HUES48 (cell line): ENCODE data around the gene OTUD6A.

Experiments
- H3K27ac ChIP-seq: one replicate; pipeline ENCODE4 v1.7.0; 2013; ENCODE audit warnings: low read depth, low read length, inconsistent platforms
- H3K27me3 ChIP-seq: 2 replicates; pipeline ENCODE4 v1.6.1; 2013; ENCODE audit warnings: mild to moderate bottlenecking, low read length; ENCODE audit not compliant: control insufficient read depth, insufficient read depth
- H3K36me3 ChIP-seq: 2 replicates; pipeline ENCODE4 v1.6.1; 2013; ENCODE audit warnings: low read length; ENCODE audit not compliant: control insufficient read depth, insufficient read depth
- H3K4me1 ChIP-seq: 2 replicates; pipeline ENCODE4 v1.6.1; 2013; ENCODE audit warnings: mild to moderate bottlenecking, low read length; ENCODE audit not compliant: control insufficient read depth, insufficient read depth
- H3K4me3 ChIP-seq: 2 replicates; pipeline ENCODE4 v1.5.1; 2013; ENCODE audit warnings: mild to moderate bottlenecking, low read depth, low read length
- H3K9ac ChIP-seq: 2 replicates; pipeline ENCODE4 v1.6.1; 2013; ENCODE audit warnings: mild to moderate bottlenecking, low read depth, low read length, moderate library complexity
- H3K9me3 ChIP-seq: 2 replicates; pipeline ENCODE4 v1.6.1; 2013; ENCODE audit warnings: low read length; ENCODE audit not compliant: control insufficient read depth, insufficient read depth

Gene OTUD6A

GRCh38 chrX:70062076-70062475 is at the start of gene OTUD6A:
Gene OTUD6A (plus strand): TSS chrX:70062457. CDS start chrX:70062525, 68 bp downstream.
- Histone ChIP-seq H3K9ac (no peak within 1 kb of the TSS), H3K4me3 (no peak within 1 kb of the TSS), H3K4me1 (no peaks in the 10 kb centered on the region), H3K27me3 (no peaks in the 10 kb centered on the region), H3K27ac (no peak within 1 kb of the TSS), H3K36me3 (no peaks in the 10 kb centered on the region), H3K9me3 (peaks cover 31% of the 10 kb centered on the region)

GRCh38 chrX:70012756-70013155 is 49.5 kb upstream of the OTUD6A start:
- H3K36me3 ChIP-seq = no peaks in the 10 kb centered on the region
- H3K27ac ChIP-seq = no peak overlapping the region
- H3K9me3 ChIP-seq = peaks cover 46% of the 10 kb centered on the region
- H3K4me1 ChIP-seq = no peaks in the 10 kb centered on the region
- no peak overlapping the region for H3K4me3 ChIP-seq
- H3K9ac ChIP-seq = no peak overlapping the region
- no peaks in the 10 kb centered on the region for H3K27me3 ChIP-seq

GRCh38 chrX:70013466-70014381 is 48.5 kb upstream of the OTUD6A start:
- H3K9ac ChIP-seq = no peak overlapping the region
- H3K27ac ChIP-seq = no peak overlapping the region
- no peaks in the 10 kb centered on the region for H3K27me3 ChIP-seq
- H3K4me1 ChIP-seq = no peaks in the 10 kb centered on the region
- H3K9me3 ChIP-seq = peaks cover 42% of the 10 kb centered on the region
- no peak overlapping the region for H3K4me3 ChIP-seq
- H3K36me3 ChIP-seq = no peaks in the 10 kb centered on the region

GRCh38 chrX:70016513-70016912 is 45.7 kb upstream of the OTUD6A start:
- H3K4me3 ChIP-seq = no peak overlapping the region
- peaks cover 49% of the 10 kb centered on the region for H3K9me3 ChIP-seq
- no peak overlapping the region for H3K9ac ChIP-seq
- no peaks in the 10 kb centered on the region for H3K4me1 ChIP-seq
- H3K36me3 ChIP-seq = no peaks in the 10 kb centered on the region
- no peaks in the 10 kb centered on the region for H3K27me3 ChIP-seq
- H3K27ac ChIP-seq = no peak overlapping the region

- Histone ChIP-seq H3K4me1 (no peaks in the 10 kb centered on the region), H3K9me3 (peaks cover 37% of the 10 kb centered on the region), H3K27ac (no peak overlapping the region), H3K4me3 (no peak overlapping the region), H3K36me3 (no peaks in the 10 kb centered on the region), H3K27me3 (no peaks in the 10 kb centered on the region), H3K9ac (no peak overlapping the region)
Measured at GRCh38 chrX:70022616-70023015, 39.6 kb upstream of the OTUD6A start.

- no peaks in the 10 kb centered on the region for H3K36me3 ChIP-seq
- no peak overlapping the region for H3K4me3 ChIP-seq
- no peaks in the 10 kb centered on the region for H3K4me1 ChIP-seq
- no peaks in the 10 kb centered on the region for H3K27me3 ChIP-seq
- no peak overlapping the region for H3K9ac ChIP-seq
- peaks cover 44% of the 10 kb centered on the region for H3K9me3 ChIP-seq
- no peak overlapping the region for H3K27ac ChIP-seq
Measured at GRCh38 chrX:70025464-70025863, 36.8 kb upstream of the OTUD6A start.

- H3K27me3 ChIP-seq = no peaks in the 10 kb centered on the region
- H3K9ac ChIP-seq = no peak overlapping the region
- H3K9me3 ChIP-seq = peaks cover 37% of the 10 kb centered on the region
- no peaks in the 10 kb centered on the region for H3K36me3 ChIP-seq
- no peak overlapping the region for H3K4me3 ChIP-seq
- H3K27ac ChIP-seq = no peak overlapping the region
- no peaks in the 10 kb centered on the region for H3K4me1 ChIP-seq
Measured at GRCh38 chrX:70026112-70026850, 36.0 kb upstream of the OTUD6A start.

- Histone ChIP-seq H3K27ac (no peak overlapping the region), H3K4me3 (no peak overlapping the region), H3K9me3 (peaks cover 37% of the 10 kb centered on the region), H3K9ac (no peak overlapping the region), H3K36me3 (no peaks in the 10 kb centered on the region), H3K4me1 (no peaks in the 10 kb centered on the region), H3K27me3 (no peaks in the 10 kb centered on the region)
Measured at GRCh38 chrX:70026851-70027200, 35.4 kb upstream of the OTUD6A start.

- Histone ChIP-seq H3K4me3 (no peak overlapping the region), H3K27me3 (no peaks in the 10 kb centered on the region), H3K27ac (no peak overlapping the region), H3K9ac (no peak overlapping the region), H3K36me3 (no peaks in the 10 kb centered on the region), H3K9me3 (peaks cover 39% of the 10 kb centered on the region), H3K4me1 (no peaks in the 10 kb centered on the region; the same call in 1 of the 2 replicates)
Measured at GRCh38 chrX:70029863-70030262, 32.4 kb upstream of the OTUD6A start.

GRCh38 chrX:70030301-70030767 is 31.9 kb upstream of the OTUD6A start:
- peaks cover 39% of the 10 kb centered on the region for H3K9me3 ChIP-seq
- no peak overlapping the region for H3K27ac ChIP-seq
- no peaks in the 10 kb centered on the region; the same call in 1 of the 2 replicates for H3K4me1 ChIP-seq

GRCh38 chrX:70032792-70033191 is 29.5 kb upstream of the OTUD6A start:
- H3K36me3 ChIP-seq = no peaks in the 10 kb centered on the region
- no peak overlapping the region for H3K27ac ChIP-seq
- no peaks in the 10 kb centered on the region for H3K27me3 ChIP-seq
- H3K9ac ChIP-seq = no peak overlapping the region
- H3K4me1 ChIP-seq = no peaks in the 10 kb centered on the region; the same call in 1 of the 2 replicates
- H3K4me3 ChIP-seq = no peak overlapping the region
- H3K9me3 ChIP-seq = peaks cover 45% of the 10 kb centered on the region

More at GRCh38 chrX:70030301-70030767, 31.9 kb upstream of the OTUD6A start:
- no peaks in the 10 kb centered on the region for H3K36me3 ChIP-seq
- no peak overlapping the region for H3K9ac ChIP-seq
- no peaks in the 10 kb centered on the region for H3K27me3 ChIP-seq
- no peak overlapping the region for H3K4me3 ChIP-seq
